Measurements from ENCODE around the gene CRMP1.
"Not testable (repeated sequence)": the region's sequence is repeated elsewhere in the genome, so short reads cannot be mapped to it uniquely, and the experiment has no call there.

Gene CRMP1

GRCh38 chr4:5856362-5856761 is 36.5 kb downstream of the CRMP1 start:
- DNase-seq (ENCODE audit: low read depth), result not testable (repeated sequence)

DNA sequence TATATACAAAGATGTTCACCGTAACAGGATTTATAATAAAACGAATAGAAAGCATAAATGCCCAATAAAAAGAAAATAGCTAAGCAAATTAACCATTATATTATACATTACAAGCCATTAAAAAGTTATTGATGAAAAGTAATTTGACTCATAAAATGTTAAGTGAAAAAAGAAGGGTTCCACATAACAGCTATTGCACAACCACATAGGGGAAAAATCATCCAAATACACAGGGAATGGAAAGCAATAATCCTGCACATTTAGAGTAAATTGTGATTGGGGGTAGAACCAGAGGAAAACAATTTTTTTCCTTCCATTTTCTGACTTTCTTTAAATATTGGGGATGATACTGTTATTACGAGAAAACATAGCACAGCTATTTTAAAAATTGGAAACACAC is 38.0 kb downstream of the CRMP1 start:
- DNase-seq (ENCODE audit: low read depth), result no peak

DNA sequence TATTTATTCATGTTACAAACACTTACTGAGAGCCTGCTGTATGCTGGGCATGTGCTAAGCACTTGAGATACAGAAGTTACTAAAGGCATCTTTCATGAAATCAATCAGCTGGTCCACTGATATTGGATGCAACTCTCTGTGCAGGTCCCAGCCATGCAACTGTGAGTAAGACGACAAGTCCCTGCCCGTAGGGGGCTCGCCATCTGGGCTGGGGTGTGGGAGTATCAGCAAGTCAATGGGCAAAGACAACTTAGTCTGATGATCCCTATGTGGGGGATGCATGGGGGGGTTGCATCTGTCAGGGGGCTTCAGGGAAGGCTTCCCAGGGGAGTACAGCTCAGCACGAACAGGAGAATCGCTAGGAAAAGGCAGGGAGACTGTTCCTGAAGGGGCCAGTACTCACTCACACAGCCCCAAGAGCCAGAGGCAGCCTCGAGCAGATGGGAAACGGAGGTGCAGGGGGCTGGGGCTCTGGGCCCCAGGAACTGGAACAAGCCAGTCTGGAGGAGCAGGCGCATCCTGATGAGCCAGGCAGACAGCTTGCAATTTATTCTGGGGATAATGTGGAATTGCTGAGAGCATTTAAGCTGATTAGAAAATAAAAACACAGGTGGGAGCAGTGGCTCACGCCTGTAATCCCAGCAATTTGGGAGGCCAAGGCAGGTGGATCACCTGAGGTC is 40.2 kb downstream of the CRMP1 start:
- no peak for DNase-seq (ENCODE audit: low read depth)

DNA sequence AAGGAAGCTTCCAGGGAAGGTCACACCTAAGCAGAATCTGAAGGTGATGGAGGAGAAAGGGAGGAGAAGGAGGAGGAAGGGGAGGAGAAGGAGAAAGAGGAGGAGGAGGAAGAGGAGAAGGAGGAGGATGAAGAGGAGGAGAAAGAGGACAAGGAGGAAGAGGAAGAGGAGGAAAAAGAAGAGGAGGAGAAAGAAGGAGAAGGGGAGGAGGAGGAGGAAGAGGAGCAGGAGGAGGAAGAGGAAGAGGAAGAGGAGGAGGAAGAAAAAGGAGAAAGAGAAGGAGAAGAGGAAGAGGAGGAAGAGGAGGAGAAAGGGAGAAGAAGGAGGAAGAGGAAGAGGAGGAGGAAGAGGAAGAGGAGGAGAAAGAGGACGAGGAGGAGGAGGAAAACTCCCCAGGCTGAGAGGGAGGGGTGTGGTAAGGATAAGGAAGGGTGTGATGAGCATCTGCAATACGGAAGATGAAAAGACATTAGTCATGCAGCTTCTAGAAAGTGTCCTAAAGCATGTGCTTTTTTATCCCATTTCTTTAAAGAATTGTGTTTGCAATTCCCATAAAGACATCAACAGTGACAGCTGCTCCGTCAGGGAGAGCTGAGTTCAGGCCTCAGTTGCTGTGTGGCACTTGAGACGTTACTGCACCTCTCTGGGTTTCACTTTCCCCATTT is 41.1 kb downstream of the CRMP1 start:
- DNase-seq (ENCODE audit: low read depth), result no peak

DNA sequence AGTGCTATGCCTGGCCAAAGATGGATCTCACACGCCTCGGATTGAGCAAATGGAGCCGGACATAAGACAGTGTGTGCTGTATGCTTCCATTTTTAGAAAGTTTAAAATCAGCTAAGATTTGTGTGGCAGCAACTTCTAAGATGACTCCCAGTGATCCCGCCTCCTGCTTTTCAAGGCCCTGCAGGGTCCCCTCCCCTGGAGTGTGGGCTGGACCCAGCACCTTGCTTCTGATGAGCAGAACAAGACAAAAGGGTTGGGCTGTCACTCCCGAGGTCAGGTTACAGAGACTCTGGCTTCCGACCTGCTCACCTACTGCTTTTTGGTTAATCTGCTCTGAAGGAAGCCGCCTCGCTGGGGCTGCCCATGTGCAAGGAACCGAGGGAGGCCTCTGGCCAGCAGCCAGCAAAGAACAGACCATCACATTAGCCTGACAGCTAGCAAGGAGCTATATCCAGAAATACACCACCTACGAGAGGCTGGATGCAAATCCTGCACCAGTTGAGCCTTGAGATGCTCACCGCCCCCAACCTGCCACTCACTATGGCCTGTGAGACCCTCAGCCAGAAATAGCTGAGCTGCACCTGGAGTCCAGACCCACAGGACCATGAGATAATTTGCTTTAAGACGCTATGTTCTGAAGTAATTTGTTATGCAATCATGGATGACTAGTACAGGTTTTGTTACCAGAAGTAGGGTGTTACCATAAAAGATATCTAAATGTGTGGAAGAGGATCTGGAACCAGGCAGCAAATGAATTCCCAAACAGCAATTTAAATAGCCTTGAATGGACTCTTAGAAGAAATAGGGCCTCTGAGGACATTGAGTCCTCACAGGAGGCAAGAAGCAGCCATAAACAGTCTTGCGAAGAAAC is 47.6 kb downstream of the CRMP1 start:
- DNase-seq (ENCODE audit: low read depth), result no peak

DNA sequence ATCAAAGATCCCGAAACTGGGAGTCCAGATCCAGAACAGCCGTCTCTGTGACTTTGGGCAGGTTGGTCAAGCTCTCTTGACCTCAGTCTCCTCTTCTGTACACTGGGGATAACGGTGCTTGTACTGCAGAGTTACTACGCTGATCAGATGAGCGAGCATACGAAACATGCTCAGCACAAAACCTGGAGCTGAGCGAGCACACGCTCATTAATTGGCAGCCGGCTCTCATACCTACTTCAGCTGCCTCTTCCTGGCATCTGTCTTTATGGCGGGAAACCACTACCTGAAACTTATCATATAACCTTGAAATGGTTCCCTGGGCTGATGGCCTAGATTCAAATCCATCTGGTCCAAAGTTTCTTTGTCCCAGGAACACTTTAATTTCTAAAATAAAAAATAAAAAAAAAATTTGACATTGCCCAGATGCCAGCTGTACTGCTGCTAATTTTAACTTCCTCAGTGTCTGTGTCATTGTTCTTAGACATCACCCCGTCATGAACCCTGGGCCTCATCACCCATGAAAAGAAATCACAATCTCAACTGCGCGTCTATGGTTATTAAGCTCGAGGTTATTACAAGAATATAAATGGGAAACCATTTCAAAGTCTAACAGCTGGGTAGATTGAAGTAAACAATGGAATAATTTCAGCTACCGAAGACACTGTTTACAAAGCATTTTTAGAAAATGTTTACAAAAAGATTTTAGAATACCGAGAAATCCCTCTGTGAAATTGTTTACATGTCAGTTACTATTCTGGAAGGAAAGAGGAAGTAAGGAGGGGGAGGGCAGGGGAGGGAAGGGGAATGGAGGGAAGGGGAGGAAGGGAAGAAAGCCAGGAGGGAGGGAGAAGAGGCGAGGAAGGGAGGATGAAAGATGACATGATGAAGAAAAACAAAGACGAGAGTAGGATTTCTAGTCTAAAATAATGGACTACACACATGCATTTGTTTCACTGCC is 49.0 kb downstream of the CRMP1 start:
- no peak for DNase-seq (ENCODE audit: low read depth)

DNA sequence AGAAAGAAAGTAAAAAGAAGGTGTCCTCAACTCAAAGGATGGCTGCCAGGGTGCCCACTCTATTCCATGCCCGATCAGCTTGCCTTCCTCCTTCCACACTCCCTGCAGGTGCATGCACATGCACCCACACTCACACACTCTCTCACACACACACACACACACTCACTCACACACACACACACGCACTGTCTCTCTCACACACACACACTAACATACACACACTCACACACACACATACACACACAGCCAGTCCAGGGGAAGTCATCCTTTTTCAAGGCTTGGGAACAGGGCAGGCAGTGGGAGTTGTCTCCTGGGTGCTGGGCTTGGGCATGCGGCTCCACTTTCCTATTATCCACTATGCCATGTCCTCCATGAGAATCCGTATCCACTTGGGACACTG is 50.4 kb downstream of the CRMP1 start:
- no peak for DNase-seq (ENCODE audit: low read depth)

DNA sequence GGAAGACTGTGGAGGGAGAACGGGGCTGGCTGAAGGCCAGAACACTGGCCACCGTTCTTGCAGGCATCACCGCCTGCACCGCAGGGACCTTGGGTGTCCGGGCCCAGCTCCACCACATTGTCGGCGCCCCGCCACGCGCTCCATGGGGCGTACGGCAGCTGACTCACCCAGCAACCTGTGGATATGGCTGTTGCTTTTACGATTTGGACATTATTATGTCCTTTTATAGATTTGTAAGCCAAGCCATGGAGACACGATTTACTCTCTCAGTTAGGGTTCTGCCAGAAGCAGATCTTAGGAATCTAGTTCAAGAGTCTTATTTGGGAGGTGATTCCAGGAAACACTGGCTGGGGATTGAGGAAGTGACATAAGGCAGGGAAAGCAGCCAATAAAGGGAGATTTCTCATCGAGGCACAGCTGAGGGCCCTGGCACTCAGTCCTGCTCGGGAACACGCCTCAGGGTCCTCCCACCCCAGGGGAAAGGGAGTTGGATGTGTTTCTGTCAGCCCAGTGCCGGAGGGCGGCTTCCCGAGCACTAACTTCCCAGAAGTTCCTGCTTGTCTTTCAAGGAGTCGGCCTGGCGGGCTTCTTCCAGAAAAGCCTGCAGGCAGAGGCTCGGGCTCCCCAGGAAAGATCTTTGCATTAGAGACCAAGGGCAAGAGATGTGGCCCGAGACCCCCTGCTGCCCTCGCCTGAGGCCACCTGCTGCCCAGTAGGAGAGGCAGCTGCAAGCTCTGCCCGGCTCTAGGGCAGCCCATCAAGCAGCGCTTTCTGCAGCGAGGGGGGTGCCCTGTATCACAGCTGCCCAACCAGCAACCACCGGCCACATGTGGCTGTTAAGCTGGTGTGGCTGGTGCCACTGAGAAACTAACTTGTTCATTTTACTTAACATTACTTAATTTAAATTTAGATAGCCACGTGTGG is 52.9 kb downstream of the CRMP1 start:
- DNase-seq (ENCODE audit: low read depth), result peak; percentile 17

- DNase-seq (ENCODE audit: low read depth), result no peak
Observed at GRCh38 chr4:5839332-5839731, 53.6 kb downstream of the CRMP1 start.

DNA sequence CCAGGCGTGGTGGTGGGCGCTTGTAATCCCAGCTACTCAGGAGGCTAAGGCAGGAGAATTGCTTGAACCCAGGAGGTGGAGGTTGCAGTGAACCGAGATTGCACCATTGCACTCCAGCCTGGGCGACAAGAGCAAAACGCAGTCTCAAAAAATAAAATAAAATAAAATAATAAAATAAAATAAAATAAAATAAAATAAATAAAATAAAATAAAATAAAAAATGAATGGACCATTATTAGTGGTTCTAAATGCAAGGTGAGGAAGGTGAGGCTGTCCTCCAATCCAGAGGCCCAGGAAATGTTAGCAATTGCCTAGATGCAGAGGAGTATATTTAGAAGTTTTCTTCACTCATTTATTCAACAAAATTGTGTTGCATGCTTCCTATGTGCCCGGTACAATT is 55.4 kb downstream of the CRMP1 start:
- not testable (repeated sequence) for DNase-seq (ENCODE audit: low read depth)

GRCh38 chr4:5836943-5837342 is 55.9 kb downstream of the CRMP1 start:
- DNase-seq (ENCODE audit: low read depth), result no peak

DNA sequence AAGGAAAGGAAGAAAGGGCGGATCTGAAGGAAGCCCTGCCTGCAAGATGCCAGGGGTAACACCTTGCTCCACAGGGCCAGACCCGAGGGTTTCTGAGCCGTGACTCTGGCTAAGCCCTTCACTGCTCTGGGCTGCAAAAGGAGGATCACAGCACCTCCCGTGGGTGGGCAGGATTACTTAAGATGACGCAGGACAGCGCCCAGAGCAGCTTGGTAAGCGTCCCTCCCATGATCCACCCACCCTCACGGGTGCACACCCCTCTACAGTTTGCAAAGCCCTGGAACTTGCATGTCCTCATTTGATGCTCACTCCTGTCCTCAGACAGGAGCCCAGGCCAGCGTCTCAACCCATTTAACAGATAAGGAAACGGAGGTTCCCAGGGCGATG is 64.9 kb downstream of the CRMP1 start:
- DNase-seq (ENCODE audit: low read depth), result no peak

- DNase-seq (ENCODE audit: low read depth), result peak; percentile 23
Observed at GRCh38 chr4:5827108-5828004, 65.5 kb downstream of the CRMP1 start.

- no peak for DNase-seq (ENCODE audit: low read depth)
Observed at GRCh38 chr4:5826437-5827107, 66.3 kb downstream of the CRMP1 start.

- DNase-seq (ENCODE audit: low read depth), result no peak
Observed at GRCh38 chr4:5825321-5826041, 67.4 kb downstream of the CRMP1 start.

DNA sequence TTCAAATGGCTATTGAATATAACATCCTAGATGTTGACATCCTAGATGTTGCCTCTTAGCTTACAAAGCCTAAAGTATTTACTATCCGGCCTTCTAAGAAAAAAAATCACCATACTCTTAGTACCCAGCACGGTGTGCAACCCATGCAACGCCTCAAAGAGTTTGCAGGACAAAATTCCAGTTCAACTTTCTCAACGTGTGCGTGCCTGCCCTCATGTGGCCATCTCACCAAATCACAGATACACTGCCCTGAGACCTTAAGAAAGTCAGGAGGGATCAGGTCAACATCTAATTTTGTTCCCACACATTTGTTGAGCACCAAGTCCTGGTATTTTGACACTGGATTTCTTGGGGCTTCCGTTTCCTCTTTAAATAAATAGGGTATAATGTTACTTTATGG is 68.3 kb downstream of the CRMP1 start:
- peak; percentile 10 for DNase-seq (ENCODE audit: low read depth)

- no peak for DNase-seq (ENCODE audit: low read depth)
Observed at GRCh38 chr4:5824227-5824626, 68.7 kb downstream of the CRMP1 start.

GRCh38 chr4:5823542-5824211 is 69.2 kb downstream of the CRMP1 start:
- no peak for DNase-seq (ENCODE audit: low read depth)
